ENCODE data around the gene SEMA3E.

GRCh38 chr7:83640240-83640639 lies 8.7 kb downstream of the SEMA3E start:
- TF ChIP-seq ZNF398 (tag by site-specific recombination; IDR thresholded peaks at IDR 0.05) (no peak), ZNF792 (tag by site-specific recombination; IDR thresholded peaks at IDR 0.05) (no peak), CTCF (tag by site-specific recombination; IDR thresholded peaks at IDR 0.05) (no peak), ZNF292 (tag by site-specific recombination; IDR thresholded peaks at IDR 0.05; ENCODE audit: borderline replicate concordance, low read depth) (no peak), YY1 (tag by site-specific recombination; IDR thresholded peaks at IDR 0.05) (no peak), ZNF24 (tag by site-specific recombination; IDR thresholded peaks at IDR 0.05) (no peak)
- TF ChIP-seq, protein P1, sequence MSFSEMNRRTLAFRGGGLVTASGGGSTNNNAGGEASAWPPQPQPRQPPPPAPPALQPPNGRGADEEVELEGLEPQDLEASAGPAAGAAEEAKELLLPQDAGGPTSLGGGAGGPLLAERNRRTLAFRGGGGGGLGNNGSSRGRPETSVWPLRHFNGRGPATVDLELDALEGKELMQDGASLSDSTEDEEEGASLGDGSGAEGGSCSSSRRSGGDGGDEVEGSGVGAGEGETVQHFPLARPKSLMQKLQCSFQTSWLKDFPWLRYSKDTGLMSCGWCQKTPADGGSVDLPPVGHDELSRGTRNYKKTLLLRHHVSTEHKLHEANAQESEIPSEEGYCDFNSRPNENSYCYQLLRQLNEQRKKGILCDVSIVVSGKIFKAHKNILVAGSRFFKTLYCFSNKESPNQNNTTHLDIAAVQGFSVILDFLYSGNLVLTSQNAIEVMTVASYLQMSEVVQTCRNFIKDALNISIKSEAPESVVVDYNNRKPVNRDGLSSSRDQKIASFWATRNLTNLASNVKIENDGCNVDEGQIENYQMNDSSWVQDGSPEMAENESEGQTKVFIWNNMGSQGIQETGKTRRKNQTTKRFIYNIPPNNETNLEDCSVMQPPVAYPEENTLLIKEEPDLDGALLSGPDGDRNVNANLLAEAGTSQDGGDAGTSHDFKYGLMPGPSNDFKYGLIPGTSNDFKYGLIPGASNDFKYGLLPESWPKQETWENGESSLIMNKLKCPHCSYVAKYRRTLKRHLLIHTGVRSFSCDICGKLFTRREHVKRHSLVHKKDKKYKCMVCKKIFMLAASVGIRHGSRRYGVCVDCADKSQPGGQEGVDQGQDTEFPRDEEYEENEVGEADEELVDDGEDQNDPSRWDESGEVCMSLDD (tag by site-specific recombination; IDR thresholded peaks at IDR 0.05), result no peak
- TF ChIP-seq, protein P2, sequence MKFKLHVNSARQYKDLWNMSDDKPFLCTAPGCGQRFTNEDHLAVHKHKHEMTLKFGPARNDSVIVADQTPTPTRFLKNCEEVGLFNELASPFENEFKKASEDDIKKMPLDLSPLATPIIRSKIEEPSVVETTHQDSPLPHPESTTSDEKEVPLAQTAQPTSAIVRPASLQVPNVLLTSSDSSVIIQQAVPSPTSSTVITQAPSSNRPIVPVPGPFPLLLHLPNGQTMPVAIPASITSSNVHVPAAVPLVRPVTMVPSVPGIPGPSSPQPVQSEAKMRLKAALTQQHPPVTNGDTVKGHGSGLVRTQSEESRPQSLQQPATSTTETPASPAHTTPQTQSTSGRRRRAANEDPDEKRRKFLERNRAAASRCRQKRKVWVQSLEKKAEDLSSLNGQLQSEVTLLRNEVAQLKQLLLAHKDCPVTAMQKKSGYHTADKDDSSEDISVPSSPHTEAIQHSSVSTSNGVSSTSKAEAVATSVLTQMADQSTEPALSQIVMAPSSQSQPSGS (tag by site-specific recombination; IDR thresholded peaks at IDR 0.05; ENCODE audit: low read depth), result no peak
- TF ChIP-seq, protein P3, sequence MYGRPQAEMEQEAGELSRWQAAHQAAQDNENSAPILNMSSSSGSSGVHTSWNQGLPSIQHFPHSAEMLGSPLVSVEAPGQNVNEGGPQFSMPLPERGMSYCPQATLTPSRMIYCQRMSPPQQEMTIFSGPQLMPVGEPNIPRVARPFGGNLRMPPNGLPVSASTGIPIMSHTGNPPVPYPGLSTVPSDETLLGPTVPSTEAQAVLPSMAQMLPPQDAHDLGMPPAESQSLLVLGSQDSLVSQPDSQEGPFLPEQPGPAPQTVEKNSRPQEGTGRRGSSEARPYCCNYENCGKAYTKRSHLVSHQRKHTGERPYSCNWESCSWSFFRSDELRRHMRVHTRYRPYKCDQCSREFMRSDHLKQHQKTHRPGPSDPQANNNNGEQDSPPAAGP (tag by site-specific recombination; IDR thresholded peaks at IDR 0.05), result no peak
